ENCODE measurements around the gene SLC14A1.

DNA sequence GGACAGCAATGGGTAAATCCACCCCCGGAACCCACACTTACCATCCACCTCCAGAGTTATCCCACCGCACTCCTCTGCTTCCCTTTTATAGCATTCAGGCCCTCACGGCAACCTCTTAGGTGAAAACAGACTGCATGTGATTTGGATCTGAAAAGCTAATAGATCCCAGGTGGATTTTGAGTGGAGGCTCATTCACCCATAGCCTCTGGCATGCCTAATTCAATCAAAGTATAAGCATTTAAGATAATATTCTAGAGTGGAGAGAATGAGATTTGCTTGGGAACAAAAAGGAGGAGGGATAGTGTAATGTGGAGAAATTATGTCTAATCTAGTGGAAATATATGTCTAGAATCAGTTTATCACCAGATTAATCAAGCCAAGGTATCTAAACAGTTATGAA, 17.1 kb downstream of the SLC14A1 start:
- TF ChIP-seq, protein P1, sequence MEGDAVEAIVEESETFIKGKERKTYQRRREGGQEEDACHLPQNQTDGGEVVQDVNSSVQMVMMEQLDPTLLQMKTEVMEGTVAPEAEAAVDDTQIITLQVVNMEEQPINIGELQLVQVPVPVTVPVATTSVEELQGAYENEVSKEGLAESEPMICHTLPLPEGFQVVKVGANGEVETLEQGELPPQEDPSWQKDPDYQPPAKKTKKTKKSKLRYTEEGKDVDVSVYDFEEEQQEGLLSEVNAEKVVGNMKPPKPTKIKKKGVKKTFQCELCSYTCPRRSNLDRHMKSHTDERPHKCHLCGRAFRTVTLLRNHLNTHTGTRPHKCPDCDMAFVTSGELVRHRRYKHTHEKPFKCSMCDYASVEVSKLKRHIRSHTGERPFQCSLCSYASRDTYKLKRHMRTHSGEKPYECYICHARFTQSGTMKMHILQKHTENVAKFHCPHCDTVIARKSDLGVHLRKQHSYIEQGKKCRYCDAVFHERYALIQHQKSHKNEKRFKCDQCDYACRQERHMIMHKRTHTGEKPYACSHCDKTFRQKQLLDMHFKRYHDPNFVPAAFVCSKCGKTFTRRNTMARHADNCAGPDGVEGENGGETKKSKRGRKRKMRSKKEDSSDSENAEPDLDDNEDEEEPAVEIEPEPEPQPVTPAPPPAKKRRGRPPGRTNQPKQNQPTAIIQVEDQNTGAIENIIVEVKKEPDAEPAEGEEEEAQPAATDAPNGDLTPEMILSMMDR (IDR thresholded peaks at IDR 0.05) = no peak
- TF ChIP-seq POLR2A (IDR thresholded peaks at IDR 0.05) (no peak), EP300 (IDR thresholded peaks at IDR 0.05) (no peak)

All from ovary (tissue), 3 donors.